ENCODE results near the gene C16orf92.

The C16orf92 gene, protein sequence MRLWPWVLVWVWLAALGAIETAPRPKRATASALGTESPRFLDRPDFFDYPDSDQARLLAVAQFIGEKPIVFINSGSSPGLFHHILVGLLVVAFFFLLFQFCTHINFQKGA

DNA sequence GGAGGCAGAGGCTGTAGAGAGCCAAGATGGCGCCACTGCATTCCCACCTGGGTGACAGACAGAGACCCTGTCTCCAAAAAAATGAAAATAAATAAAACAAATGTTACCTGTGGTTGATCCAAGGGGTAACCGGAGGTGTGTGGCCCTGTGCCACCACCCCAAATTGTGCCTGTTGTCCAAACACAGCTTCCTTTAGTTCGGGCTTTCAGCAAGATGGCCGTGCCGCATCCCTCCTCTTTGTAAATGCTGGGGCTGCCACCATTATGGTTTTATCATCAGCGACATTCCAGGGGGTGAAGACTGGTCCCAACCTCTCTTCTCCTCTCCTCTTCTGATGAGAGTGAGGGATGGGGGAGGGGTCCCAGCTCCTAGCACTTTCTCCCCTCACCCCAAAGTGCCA lies at the start of gene C16orf92:
TSS of gene C16orf92 (plus strand) at position 312 of the 400 bp plus-strand sequence. CDS start 143 bp downstream, outside the sequence.
- peaks cover 12% of the 10 kb centered on the region for H3K4me1 Mint-ChIP-seq
- H3K27me3 Mint-ChIP-seq, result peaks cover 19% of the 10 kb centered on the region
- H3K27ac Mint-ChIP-seq, result no peak within 1 kb of the TSS
- H3K4me3 Mint-ChIP-seq, result no peak within 1 kb of the TSS
- ATAC-seq (ENCODE audit: low read depth) (no peak), DNase-seq (ENCODE audit: low spot score in 2 of 2) (no peak)
- H3K9me3 Mint-ChIP-seq, result no peaks in the 10 kb centered on the region
- H3K36me3 Mint-ChIP-seq, result no peaks in the 10 kb centered on the region

DNA sequence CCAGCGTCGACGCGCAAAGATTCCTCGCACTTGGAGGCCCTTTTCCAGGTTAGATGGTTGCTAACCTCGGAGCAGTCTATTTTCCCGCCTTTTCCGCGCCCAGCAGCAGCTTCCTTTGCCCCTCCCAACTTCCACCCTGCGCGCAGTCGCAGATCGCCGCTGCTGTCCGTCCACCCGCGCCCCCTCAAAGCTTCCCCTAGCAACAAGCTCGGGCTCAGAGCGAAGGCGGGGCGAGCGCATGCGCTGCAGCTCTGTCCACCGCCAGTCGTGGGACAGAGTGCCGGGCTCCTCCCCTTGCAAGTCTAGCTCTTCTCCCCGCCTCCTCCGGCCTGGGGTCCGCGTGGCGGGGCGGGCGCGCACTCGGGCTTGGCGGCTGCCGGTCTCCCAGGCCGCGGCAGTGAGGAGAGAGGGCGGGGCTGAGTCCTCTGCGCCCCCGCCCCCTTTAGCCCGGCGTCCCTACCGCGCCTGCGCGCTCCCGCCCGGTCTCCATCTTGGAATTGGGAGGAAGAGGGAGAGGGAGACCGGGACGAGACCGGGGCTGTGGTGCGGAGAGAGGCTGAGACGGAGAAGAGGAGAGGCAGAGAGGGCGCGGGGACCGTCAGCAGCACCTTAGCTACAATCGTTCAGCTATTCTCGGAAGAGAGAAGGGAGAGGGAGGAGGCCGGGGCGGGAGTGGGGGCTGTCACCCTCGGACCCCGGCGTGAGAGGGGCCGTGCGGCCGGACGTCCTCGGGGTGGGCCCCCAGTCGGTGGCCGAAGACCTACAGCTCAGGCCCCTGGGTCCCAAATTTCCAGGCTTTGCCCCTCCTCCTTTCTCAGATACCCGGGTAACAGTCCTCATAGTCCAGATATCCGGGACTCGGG lies 49.4 kb upstream of the C16orf92 start, which contains the start of gene TAOK2:
TSS of gene TAOK2 (plus strand) at position 485 of the 863 bp plus-strand sequence. CDS start 3,905 bp downstream, outside the sequence.
- DNase-seq (ENCODE audit: low spot score in 2 of 2) (peak; percentile 91 to 95), ATAC-seq (ENCODE audit: low read depth) (peak; percentile 97)
- Mint-ChIP-seq H3K4me3 (peak within 1 kb of the TSS; percentile 100), H3K4me1 (peaks cover 28% of the 10 kb centered on the region), H3K36me3 (peaks cover 10% of the 10 kb centered on the region), H3K27me3 (no peaks in the 10 kb centered on the region), H3K9me3 (no peaks in the 10 kb centered on the region), H3K27ac (peak within 1 kb of the TSS; percentile 97)

DNA sequence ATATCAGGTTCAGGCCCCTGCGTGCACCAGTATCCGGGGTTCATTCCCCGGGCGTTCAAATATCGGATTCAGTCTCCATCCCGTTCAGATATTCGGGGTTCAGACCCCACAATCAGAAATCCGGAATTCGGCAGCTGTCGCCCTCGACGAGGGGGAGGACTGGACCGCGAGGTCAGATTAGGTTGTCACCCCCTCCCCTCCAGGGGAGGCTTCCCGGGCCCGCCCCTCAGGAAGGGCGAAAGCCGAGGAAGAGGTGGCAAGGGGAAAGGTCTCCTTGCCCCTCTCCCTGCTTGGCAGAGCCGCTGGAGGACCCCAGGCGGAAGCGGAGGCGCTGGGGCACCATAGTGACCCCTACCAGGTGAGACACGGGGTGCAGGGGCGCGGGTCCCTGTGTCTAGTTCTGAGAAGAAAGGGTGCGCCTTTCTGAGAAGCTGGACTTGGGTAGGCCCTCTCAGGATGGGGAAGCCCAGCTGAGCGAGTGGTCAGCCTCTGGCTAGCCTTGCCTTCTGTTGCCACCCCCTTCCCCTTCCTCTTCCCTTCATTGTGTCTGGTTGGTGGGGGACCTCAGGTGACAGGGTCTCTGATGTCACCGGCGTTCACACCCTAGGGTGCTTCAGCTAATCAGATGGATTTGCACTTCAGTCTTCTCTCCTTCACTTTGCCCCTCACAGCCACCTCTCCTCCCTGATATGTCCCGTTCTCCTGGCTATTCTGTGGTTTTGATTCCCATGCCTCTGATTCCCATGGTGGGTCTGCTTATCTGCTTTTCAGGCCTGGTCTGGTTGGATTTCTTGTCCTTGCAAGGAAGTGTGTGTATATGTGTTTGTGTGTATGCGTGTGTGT lies 48.5 kb upstream of the C16orf92 start:
- DNase-seq (ENCODE audit: low spot score in 2 of 2) (no peak), ATAC-seq (ENCODE audit: low read depth) (no peak)
- H3K4me1 Mint-ChIP-seq, result peaks cover 25% of the 10 kb centered on the region
- H3K9me3 Mint-ChIP-seq, result no peaks in the 10 kb centered on the region
- peak overlapping the region; percentile 100 for H3K4me3 Mint-ChIP-seq
- no peaks in the 10 kb centered on the region for H3K27me3 Mint-ChIP-seq
- H3K36me3 Mint-ChIP-seq, result peaks cover 12% of the 10 kb centered on the region
- peak overlapping the region; percentile 97 for H3K27ac Mint-ChIP-seq

DNA sequence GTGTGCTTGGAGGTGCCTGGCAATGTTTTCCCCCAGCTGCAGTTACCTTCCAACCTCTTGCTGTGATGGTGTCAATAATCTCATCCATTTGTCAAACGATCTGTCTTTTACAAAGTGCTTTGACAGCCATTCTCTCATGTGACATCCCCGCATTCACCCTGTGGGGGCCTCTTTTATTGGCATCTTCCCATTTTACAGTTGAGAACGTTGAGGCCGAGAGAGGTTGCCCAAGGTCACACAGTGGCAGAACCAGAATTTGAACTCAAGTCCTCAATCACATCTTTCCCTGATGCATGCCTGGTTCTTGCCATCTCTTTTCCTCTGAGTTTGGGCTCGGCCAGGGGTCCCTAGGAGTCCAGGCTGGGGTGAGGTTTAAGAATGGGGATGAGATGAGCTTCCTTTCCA lies 47.9 kb upstream of the C16orf92 start:
- no peak for ATAC-seq (ENCODE audit: low read depth)
- no peak for DNase-seq (ENCODE audit: low spot score in 2 of 2)
- peak overlapping the region; percentile 83 for H3K27ac Mint-ChIP-seq
- no peaks in the 10 kb centered on the region for H3K27me3 Mint-ChIP-seq
- H3K4me1 Mint-ChIP-seq, result peaks cover 25% of the 10 kb centered on the region
- H3K4me3 Mint-ChIP-seq, result peak overlapping the region; percentile 100
- no peaks in the 10 kb centered on the region for H3K9me3 Mint-ChIP-seq
- peaks cover 14% of the 10 kb centered on the region for H3K36me3 Mint-ChIP-seq

DNA sequence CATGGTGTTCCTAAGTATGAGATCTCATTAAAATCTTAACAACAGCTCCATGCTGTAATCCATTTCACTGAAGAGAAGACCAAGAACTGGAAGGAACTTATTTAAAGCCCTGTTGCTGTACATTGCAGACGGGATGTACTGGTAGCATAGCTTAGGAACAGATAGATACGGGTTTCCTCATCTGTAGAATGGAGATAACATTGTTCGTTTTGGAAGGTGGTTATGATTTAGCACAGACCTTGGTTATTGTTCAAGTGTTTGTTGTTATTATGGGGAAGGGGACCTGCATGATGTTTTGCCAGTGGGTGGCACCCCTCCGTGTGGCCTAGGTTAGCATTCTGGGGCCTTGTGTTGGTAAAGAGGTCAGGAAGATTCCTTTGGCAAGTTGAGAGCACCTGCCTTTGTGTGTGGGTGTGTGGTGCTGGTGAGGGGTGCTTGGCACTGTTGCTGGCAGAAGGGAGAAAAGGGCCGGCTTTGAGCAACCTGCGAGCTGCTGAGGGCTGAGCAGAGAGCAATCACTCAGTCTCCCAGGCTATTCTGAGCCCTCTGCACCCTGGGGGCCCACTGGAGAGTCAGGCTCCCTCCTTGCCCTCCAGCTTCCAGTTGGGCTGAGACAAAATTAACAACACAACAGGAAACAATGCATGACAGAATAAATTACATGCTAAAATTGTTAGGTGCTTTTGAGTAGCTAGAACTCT lies 47.0 kb upstream of the C16orf92 start:
- Mint-ChIP-seq H3K27me3 (no peaks in the 10 kb centered on the region), H3K4me1 (peaks cover 25% of the 10 kb centered on the region), H3K9me3 (no peaks in the 10 kb centered on the region), H3K4me3 (peak overlapping the region; percentile 100), H3K36me3 (peaks cover 17% of the 10 kb centered on the region), H3K27ac (peak overlapping the region; percentile 71)
- no peak for ATAC-seq (ENCODE audit: low read depth)
- DNase-seq (ENCODE audit: low spot score in 2 of 2), result no peak

DNA sequence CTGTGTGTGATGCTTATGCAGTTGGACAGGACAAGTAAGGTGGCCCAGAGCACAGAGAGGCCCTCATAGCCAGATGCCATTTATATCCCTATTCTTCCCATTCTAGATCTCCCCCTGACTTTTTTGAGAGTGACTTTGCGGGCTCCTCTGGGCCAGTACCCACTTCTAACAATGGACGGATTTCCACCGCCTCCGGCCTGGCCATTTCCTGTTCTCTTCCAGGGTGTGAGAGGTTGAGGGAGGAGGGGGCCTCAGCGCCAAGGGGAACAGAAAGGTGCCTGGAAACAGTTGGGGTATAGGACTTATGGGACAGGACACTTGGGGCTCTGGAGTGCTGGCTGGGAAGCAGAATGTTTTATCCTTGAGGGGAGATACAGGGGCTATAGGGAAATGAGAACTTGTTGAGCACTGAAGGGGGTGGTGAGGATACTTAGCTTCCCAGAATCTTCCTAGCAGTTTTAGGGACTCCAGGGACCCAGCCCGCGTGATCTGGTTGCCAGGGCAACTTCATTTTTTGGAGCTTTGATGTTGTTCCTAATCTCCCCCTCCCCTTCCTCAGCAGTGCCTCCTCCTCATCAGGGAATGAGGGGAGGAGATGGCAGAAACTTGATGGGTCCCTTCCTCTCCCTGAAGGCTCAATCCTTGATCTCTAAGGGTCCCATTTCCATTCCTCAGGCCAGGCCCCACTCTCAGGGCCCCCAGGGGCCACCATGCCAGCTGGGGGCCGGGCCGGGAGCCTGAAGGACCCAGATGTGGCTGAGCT lies 45.8 kb upstream of the C16orf92 start:
- no peak overlapping the region for H3K27ac Mint-ChIP-seq
- no peak for ATAC-seq (ENCODE audit: low read depth)
- no peaks in the 10 kb centered on the region for H3K27me3 Mint-ChIP-seq
- no peak for DNase-seq (ENCODE audit: low spot score in 2 of 2)
- H3K4me1 Mint-ChIP-seq, result peaks cover 25% of the 10 kb centered on the region
- H3K4me3 Mint-ChIP-seq, result no peak overlapping the region
- H3K36me3 Mint-ChIP-seq, result peaks cover 19% of the 10 kb centered on the region
- no peaks in the 10 kb centered on the region for H3K9me3 Mint-ChIP-seq

DNA sequence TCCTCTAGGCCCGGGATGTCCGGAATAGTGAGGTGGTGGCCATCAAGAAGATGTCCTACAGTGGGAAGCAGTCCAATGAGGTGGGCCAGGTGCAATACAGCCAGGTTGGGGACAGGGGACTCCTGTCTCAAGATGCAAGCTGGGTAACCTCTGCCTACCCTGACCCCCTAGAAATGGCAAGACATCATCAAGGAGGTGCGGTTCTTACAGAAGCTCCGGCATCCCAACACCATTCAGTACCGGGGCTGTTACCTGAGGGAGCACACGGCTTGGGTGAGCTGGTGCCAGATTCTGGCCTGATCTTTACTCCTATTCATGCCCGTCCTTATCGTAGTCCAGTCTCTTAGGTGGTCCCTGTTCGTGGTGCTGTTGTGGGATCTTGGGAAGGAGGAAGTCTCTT lies 44.9 kb upstream of the C16orf92 start:
- DNase-seq (ENCODE audit: low spot score in 2 of 2) (no peak), ATAC-seq (ENCODE audit: low read depth) (no peak)
- no peaks in the 10 kb centered on the region for H3K9me3 Mint-ChIP-seq
- H3K36me3 Mint-ChIP-seq, result peaks cover 21% of the 10 kb centered on the region
- peaks cover 21% of the 10 kb centered on the region for H3K4me1 Mint-ChIP-seq
- no peak overlapping the region for H3K27ac Mint-ChIP-seq
- H3K27me3 Mint-ChIP-seq, result no peaks in the 10 kb centered on the region
- H3K4me3 Mint-ChIP-seq, result no peak overlapping the region

DNA sequence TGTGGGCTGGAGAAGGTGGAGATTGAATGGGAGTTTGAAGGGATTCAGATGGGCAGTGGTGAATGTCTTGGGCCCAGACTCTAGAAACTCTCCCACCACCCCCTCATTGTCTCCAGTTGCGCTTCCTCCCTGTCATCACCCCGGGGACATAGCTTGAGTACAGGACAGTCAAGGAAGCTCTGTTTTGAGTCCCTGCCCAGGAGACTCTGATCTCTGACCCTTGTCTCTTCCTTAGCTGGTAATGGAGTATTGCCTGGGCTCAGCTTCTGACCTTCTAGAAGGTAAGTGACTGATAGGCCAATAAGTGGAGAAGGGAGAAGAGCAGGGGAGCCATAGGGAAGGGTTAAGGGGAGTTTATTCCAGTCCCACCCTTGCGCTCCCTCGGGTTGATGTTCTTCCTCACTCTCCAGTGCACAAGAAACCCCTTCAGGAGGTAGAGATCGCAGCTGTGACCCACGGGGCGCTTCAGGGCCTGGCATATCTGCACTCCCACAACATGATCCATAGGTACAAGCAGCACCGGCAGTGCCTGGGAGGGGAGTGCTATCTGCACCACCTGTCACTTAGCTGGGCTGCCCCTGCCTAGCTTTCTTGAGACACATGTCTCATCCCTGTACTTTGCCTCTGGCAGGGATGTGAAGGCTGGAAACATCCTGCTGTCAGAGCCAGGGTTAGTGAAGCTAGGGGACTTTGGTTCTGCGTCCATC lies 44.3 kb upstream of the C16orf92 start:
- Mint-ChIP-seq H3K27me3 (no peaks in the 10 kb centered on the region), H3K27ac (no peak overlapping the region), H3K9me3 (no peaks in the 10 kb centered on the region), H3K4me3 (no peak overlapping the region), H3K4me1 (peaks cover 15% of the 10 kb centered on the region), H3K36me3 (peaks cover 27% of the 10 kb centered on the region)
- no peak for ATAC-seq (ENCODE audit: low read depth)
- DNase-seq (ENCODE audit: low spot score in 2 of 2), result no peak

DNA sequence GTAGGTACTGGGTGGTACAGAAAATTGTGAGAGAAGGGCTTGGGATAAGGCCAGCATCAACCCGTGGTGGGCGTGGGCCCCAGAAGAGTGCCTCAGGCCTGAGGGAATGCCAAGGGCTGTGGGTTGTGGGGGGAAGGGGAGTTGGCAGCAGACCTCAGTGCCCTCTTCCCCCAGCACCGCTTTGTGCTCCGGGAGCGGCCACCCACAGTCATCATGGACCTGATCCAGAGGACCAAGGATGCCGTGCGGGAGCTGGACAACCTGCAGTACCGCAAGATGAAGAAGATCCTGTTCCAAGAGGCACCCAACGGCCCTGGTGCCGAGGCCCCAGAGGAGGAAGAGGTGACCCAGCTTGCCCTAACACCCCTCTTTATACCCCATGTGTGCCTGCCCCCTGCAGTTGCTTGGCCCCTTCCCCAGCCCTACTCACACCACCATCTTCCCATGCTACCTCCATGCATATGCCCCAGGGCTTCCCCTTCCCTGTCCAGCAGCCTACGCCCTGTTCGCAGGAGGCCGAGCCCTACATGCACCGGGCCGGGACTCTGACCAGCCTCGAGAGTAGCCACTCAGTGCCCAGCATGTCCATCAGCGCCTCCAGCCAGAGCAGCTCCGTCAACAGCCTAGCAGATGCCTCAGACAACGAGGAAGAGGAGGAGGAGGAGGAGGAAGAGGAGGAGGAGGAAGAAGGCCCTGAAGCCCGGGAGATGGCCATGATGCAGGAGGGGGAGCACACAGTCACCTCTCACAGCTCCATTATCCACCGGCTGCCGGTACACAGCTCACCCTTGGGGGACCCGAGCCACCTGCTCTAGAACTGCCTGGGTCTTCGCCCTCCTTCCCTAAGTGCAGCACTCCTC lies 40.2 kb upstream of the C16orf92 start:
- no peak for ATAC-seq (ENCODE audit: low read depth)
- no peaks in the 10 kb centered on the region for H3K4me1 Mint-ChIP-seq
- no peak for DNase-seq (ENCODE audit: low spot score in 2 of 2)
- H3K9me3 Mint-ChIP-seq, result no peaks in the 10 kb centered on the region
- H3K36me3 Mint-ChIP-seq, result peaks cover 40% of the 10 kb centered on the region
- no peak overlapping the region for H3K27ac Mint-ChIP-seq
- no peak overlapping the region for H3K4me3 Mint-ChIP-seq
- H3K27me3 Mint-ChIP-seq, result no peaks in the 10 kb centered on the region

DNA sequence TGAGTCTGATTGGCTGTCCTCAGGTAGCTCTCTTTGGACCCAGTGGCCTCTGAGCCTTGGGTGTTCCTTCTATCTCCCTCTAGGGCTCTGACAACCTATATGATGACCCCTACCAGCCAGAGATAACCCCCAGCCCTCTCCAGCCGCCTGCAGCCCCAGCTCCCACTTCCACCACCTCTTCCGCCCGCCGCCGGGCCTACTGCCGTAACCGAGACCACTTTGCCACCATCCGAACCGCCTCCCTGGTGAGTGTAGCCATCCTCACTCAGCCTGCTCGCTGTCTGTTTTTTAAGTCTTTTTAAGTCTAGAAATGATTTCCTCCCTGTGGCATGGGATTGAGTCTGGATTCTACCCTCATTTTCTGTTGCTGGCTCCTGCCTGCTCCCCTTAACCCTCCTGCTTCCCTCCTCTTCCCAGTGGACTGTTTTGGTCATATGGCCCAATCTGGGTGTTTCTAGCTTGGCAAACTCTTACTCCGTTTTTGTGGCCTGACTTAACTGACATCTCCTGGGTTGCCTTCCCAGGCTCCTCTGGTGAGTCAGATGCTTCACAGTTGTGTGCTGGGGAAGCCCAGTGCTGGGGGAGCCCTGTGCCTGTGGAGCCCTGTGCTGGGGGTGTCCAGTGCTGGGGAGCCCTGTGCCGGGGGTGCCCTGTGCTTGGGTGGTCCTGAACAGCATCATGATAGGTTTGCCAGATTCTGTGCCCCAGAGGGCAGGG lies 39.4 kb upstream of the C16orf92 start:
- Mint-ChIP-seq H3K36me3 (peaks cover 43% of the 10 kb centered on the region), H3K9me3 (no peaks in the 10 kb centered on the region), H3K4me3 (no peak overlapping the region), H3K27me3 (no peaks in the 10 kb centered on the region), H3K4me1 (no peaks in the 10 kb centered on the region), H3K27ac (no peak overlapping the region)
- DNase-seq (ENCODE audit: low spot score in 2 of 2) (no peak), ATAC-seq (ENCODE audit: low read depth) (no peak)

DNA sequence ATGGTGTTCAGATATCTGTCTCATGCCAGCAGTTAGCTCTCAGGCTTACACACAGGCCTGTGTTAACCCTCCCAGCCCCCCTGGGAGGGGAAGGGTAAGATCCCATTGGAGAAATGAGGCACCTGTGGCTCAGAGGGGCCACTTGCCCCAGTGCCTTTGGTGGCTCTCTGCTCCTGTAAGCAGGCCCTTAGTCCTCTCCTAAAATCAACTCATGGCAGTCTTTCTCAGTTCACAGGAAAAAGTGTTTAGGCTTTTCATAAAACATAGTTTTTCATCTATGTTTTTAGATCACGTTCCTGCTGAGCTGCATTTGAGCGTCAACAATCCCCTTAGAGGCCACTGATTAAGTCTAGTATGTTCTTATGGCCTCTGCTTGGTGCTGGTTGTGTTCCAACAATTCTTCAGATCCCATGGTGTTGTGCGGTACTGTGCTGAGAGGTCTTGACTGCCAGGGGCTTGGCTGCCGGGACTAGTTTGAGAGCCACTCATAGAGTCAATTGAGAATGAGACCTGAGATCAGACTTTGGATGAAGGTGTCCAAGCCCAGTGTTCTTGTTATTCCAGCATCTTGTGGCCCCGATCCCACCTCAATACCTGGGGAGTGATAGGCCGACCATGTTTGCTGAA lies 38.7 kb upstream of the C16orf92 start:
- DNase-seq (ENCODE audit: low spot score in 2 of 2) (no peak), ATAC-seq (ENCODE audit: low read depth) (no peak)
- H3K27ac Mint-ChIP-seq, result no peak overlapping the region
- no peak overlapping the region for H3K4me3 Mint-ChIP-seq
- peaks cover 3% of the 10 kb centered on the region for H3K4me1 Mint-ChIP-seq
- no peaks in the 10 kb centered on the region for H3K27me3 Mint-ChIP-seq
- peaks cover 44% of the 10 kb centered on the region for H3K36me3 Mint-ChIP-seq
- no peaks in the 10 kb centered on the region for H3K9me3 Mint-ChIP-seq
